A549 (cell line): ENCODE measurements around the gene RRAS2. TPM values are rescaled to one million over a fixed set of nuclear protein-coding genes. Genes with fewer than 3 reads are reported as not detected.

Experiments used
- ATAC-seq, 2 experiments: fragments of 200-7000 bp in 1 of 2; fragments of >200 bp in 1 of 2; cut with Nextera tagmentation in 1 of 2; cut with Tn5 transposase in 1 of 2; 3 replicates each; pipeline versions ENCODE4 v1.8.0 to v1.9.1; 2018 to 2020; ENCODE audit warnings: mild to moderate bottlenecking in 1 of 2, moderate library complexity in 1 of 2
- CTCF ChIA-PET: fragments of 300-600 bp; sonication (Branson Sonifier 250); formaldehyde crosslinking; extraction: SDS; loops from one replicate; lab custom pipeline; 2021; ENCODE audit warnings: antibody characterized with exemption, inconsistent platforms; lab: Yijun Ruan, JAX
- POLR2A ChIA-PET: fragments of 350-600 bp; formaldehyde crosslinking; extraction: SDS; loops from one replicate; lab custom pipeline; 2021; ENCODE audit warnings: antibody characterized with exemption, inconsistent platforms; lab: Yijun Ruan, JAX
- DNase-seq, 2 experiments: peaks; one replicate each; pipeline versions ENCODE4 v3.0.0 to v3.0.0-alpha.2; 2011 to 2016; ENCODE audit warnings: low read depth in 1 of 2, low spot score in 1 of 2
- FAIRE-seq: peaks from 2 replicates; lab custom pipeline; 2011; peaks lifted over from hg19 to GRCh38; lab: Jason Lieb, UNC
- H3K27ac ChIP-seq, 2 experiments: fragments of >200 bp; sonication (Bioruptor Twin); formaldehyde crosslinking; 3 replicates each; pipeline ENCODE4 v1.5.1; 2016 to 2017
- H3K4me1 ChIP-seq: fragments of >200 bp; sonication (Bioruptor Twin); formaldehyde crosslinking; 3 replicates; pipeline ENCODE4 v1.6.1; 2016
- H3K4me2 ChIP-seq: fragments of >200 bp; sonication (Bioruptor Twin); formaldehyde crosslinking; 3 replicates; pipeline ENCODE4 v1.6.1; 2016
- H3K4me3 ChIP-seq: fragments of >200 bp; sonication (Bioruptor Twin); formaldehyde crosslinking; 3 replicates; pipeline ENCODE4 v1.5.1; 2016
- H3K9me3 ChIP-seq: fragments of >200 bp; sonication (Bioruptor Twin); formaldehyde crosslinking; 3 replicates; pipeline ENCODE4 v1.6.1; 2016
- CBX8 ChIP-seq: fragments of 200-600 bp; sonication (generic); IDR thresholded peaks from 2 replicates; pipeline ENCODE4 v1.6.1; 2016
- CHD4 ChIP-seq: fragments of 200-600 bp; sonication (generic); IDR thresholded peaks from 2 replicates; pipeline ENCODE4 v1.6.1; 2016; ENCODE audit warnings: antibody characterized with exemption, mild to moderate bottlenecking, borderline replicate concordance
- EHF ChIP-seq: fragments of 250-450 bp; sonication (Bioruptor Pico); IDR thresholded peaks from 2 replicates; pipeline ENCODE4 v1.5.0; 2020; ENCODE audit warnings: mild to moderate bottlenecking
- EP300 ChIP-seq, 2 experiments: fragments of >200 bp; sonication (Bioruptor Twin); formaldehyde crosslinking; IDR thresholded peaks; 2 replicates in 1 of 2; 3 replicates in 1 of 2; pipeline ENCODE4 v1.6.1; 2016 to 2017
- ESRRA ChIP-seq: fragments of 150-350 bp; IDR thresholded peaks from 2 replicates; pipeline ENCODE4 v1.6.1; 2014; ENCODE audit warnings: mild to moderate bottlenecking, low read length, borderline replicate concordance
- FOSB ChIP-seq: fragments of 250-450 bp; sonication (Bioruptor Pico); IDR thresholded peaks from 2 replicates; pipeline ENCODE4 v1.5.0; 2020; ENCODE audit warnings: mild to moderate bottlenecking, moderate library complexity
- FOXS1 ChIP-seq: fragments of 250-450 bp; sonication (Bioruptor Pico); IDR thresholded peaks from 2 replicates; pipeline ENCODE4 v1.5.0; 2020; ENCODE audit warnings: mild to moderate bottlenecking, moderate library complexity
- JUNB ChIP-seq: fragments of >200 bp; sonication (Bioruptor Twin); formaldehyde crosslinking; IDR thresholded peaks from 2 replicates; pipeline ENCODE4 v1.6.1; 2016
- KDM1A ChIP-seq: fragments of 200-600 bp; sonication (generic); IDR thresholded peaks from 2 replicates; pipeline ENCODE4 v1.6.1; 2016; ENCODE audit warnings: low read depth, mild to moderate bottlenecking
- KDM5A ChIP-seq: fragments of 200-600 bp; sonication (generic); IDR thresholded peaks from 2 replicates; pipeline ENCODE4 v1.6.1; 2016; ENCODE audit warnings: antibody characterized with exemption, mild to moderate bottlenecking
- MAFK ChIP-seq: fragments of 450-650 bp; IDR thresholded peaks from 2 replicates; pipeline ENCODE4 v1.6.1; 2014; ENCODE audit not compliant: partially characterized antibody
- MYC ChIP-seq: IDR thresholded peaks from 2 replicates; pipeline ENCODE4 v1.6.1; 2012; ENCODE audit warnings: mild to moderate bottlenecking, inconsistent platforms, low read length, improper control_type of control experiment, borderline replicate concordance
- NPAS2 ChIP-seq: fragments of 250-450 bp; sonication (Bioruptor Pico); IDR thresholded peaks from 2 replicates; pipeline ENCODE4 v1.8.0; 2022; ENCODE audit warnings: mild to moderate bottlenecking, moderate library complexity, borderline replicate concordance
- POLR2AphosphoS2 ChIP-seq: conservative IDR thresholded peaks from 2 replicates; pipeline ENCODE4 v1.6.1; 2012; ENCODE audit warnings: low read length, improper control_type of control experiment, inconsistent platforms
- RAD21 ChIP-seq, 2 experiments: fragments of >200 bp in 1 of 2; sonication (Bioruptor Twin) in 1 of 2; formaldehyde crosslinking in 1 of 2; IDR thresholded peaks in 1 of 2; conservative IDR thresholded peaks in 1 of 2; 2 replicates in 1 of 2; 3 replicates in 1 of 2; pipeline ENCODE4 v1.6.1; 2012 to 2018; ENCODE audit warnings: inconsistent platforms in 1 of 2
- RNF2 ChIP-seq: fragments of 200-600 bp; sonication (generic); IDR thresholded peaks from 2 replicates; pipeline ENCODE4 v1.6.1; 2016; ENCODE audit warnings: low read depth, mild to moderate bottlenecking, antibody characterized with exemption, moderate library complexity, borderline replicate concordance
- SREBF2 ChIP-seq: fragments of 450-650 bp; IDR thresholded peaks from 2 replicates; pipeline ENCODE4 v1.6.1; 2014; ENCODE audit warnings: mild to moderate bottlenecking, moderate library complexity
- ZC3H11A ChIP-seq: fragments of 450-650 bp; IDR thresholded peaks from 2 replicates; pipeline ENCODE4 v1.6.1; 2014; ENCODE audit warnings: antibody characterized with exemption, mild to moderate bottlenecking
- ZSCAN20 ChIP-seq: fragments of 250-450 bp; sonication (Bioruptor Pico); IDR thresholded peaks from 2 replicates; pipeline ENCODE4 v1.8.0; 2022; ENCODE audit warnings: mild to moderate bottlenecking, moderate library complexity
- WGBS: methylation state at CpG from one replicate; pipeline ENCODE4 v1.1.6; 2017; ENCODE audit errors: missing lambda C conversion rate; 5-methylcytosine and 5-hydroxymethylcytosine counted together
- polyA plus RNA-seq, 4 experiments: library from polyadenylated mRNA; depleted of rRNA in 3 of 4; stranded (reverse); fragments of >200 nt; fragmentation: RNase III in 1 of 4; extraction: RNeasy Plus Mini Kit Qiagen cat#74134 plus additional on column Dnase treatment in 1 of 4; gene quantifications; 2 replicates in 3 of 4; 3 replicates in 1 of 4; pipeline ENCODE4 v1.2.3, GENCODE V29; 2011 to 2017
- TF ChIP-seq, protein P1 (sequence below): fragments of >200 bp; sonication (Bioruptor Twin); formaldehyde crosslinking; IDR thresholded peaks from 2 replicates; pipeline ENCODE4 v1.6.1; 2016
- TF ChIP-seq, protein P2 (sequence below): IDR thresholded peaks from 2 replicates; pipeline ENCODE4 v1.6.1; 2012
- TF ChIP-seq, protein P3 (sequence below): fragments of 150-350 bp; IDR thresholded peaks from 2 replicates; pipeline ENCODE4 v1.6.1; 2014; ENCODE audit warnings: low read depth, mild to moderate bottlenecking, low read length
- TF ChIP-seq, protein P4 (sequence below): fragments of >200 bp; sonication (Bioruptor Twin); formaldehyde crosslinking; IDR thresholded peaks from 3 replicates; pipeline ENCODE4 v1.5.1; 2016

The RRAS2 gene
- polyA plus RNA-seq, 2 of the 4 experiments (the other 2 are of a cell fraction) = 37.9 to 48.2 TPM

DNA sequence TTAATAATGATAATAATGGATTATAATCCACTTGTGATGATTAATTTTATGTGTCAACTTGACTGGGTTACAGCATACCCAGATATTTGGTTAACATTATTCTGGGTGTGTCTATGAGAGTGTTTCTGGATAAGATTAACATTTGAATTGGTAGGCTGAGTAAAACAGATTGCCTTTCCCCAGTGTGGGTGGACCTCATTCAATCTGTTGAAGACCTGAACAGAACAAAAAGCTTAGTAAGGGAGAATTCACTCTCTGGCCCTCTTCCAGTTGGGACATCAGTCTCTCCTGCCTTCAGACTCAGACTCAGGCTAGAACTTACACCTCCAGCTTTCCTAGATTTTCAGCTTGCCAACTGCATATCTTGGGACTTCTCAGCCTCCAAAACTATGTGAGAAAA lies 37.3 kb upstream of the RRAS2 start (continued):
- no peak for TF ChIP-seq KDM5A
- no peak for TF ChIP-seq EHF (CRISPR knock-in tag)
- no peak for TF ChIP-seq POLR2AphosphoS2
- TF ChIP-seq EP300 (IDR thresholded peaks at IDR 0.05) = no peak
- TF ChIP-seq ZSCAN20 (CRISPR knock-in tag) = no peak
- TF ChIP-seq RAD21 (conservative IDR thresholded peaks at IDR 0.05 in 1 of 2, IDR thresholded peaks at IDR 0.05 in 1 of 2) = no peak
- TF ChIP-seq, all 56 proteins: peak for 0

DNA sequence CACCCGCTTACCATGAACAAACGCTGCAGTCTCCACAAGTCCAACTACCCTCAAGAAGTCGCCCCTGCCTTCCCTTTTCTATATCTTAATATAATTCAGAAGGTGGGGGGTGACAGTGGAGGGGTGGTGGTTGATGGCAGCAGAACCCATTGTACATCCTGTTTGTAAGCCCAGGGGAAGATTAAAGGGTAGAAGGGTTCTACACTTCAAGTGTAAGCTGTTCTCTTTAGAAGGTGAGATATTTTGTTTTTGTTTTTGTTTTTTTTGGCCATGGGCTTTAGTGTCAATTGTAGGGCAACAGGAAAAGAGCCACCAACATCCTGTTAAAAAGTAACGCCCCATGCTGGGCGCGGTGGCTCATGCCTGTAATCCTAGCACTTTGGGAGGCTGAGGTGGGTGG lies 34.9 kb upstream of the RRAS2 start:
- peaks cover 11% of the 10 kb centered on the region; the same call in 2 of the 3 replicates for H3K4me1 ChIP-seq
- FAIRE-seq = no peak
- 86% methylated on average over 6 of the region's 6 CpGs for WGBS
- ChIA-PET CTCF (no interaction called here), POLR2A (no interaction called here)
- H3K4me3 ChIP-seq = no peak overlapping the region
- TF ChIP-seq ZSCAN20 (CRISPR knock-in tag) (no peak), ESRRA (no peak), JUNB (no peak), ZC3H11A (no peak), KDM1A (no peak), EP300 (IDR thresholded peaks at IDR 0.05) (no peak), CHD4 (no peak), FOXS1 (CRISPR knock-in tag) (no peak), SREBF2 (no peak), RNF2 (no peak), NPAS2 (CRISPR knock-in tag) (no peak), CBX8 (no peak), MYC (no peak), KDM5A (no peak), MAFK (no peak)
- TF ChIP-seq, protein P1, sequence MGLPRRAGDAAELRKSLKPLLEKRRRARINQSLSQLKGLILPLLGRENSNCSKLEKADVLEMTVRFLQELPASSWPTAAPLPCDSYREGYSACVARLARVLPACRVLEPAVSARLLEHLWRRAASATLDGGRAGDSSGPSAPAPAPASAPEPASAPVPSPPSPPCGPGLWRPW = no peak
- TF ChIP-seq, protein P2, sequence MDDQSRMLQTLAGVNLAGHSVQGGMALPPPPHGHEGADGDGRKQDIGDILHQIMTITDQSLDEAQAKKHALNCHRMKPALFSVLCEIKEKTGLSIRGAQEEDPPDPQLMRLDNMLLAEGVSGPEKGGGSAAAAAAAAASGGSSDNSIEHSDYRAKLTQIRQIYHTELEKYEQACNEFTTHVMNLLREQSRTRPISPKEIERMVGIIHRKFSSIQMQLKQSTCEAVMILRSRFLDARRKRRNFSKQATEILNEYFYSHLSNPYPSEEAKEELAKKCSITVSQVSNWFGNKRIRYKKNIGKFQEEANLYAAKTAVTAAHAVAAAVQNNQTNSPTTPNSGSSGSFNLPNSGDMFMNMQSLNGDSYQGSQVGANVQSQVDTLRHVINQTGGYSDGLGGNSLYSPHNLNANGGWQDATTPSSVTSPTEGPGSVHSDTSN = no peak
- TF ChIP-seq, protein P3, sequence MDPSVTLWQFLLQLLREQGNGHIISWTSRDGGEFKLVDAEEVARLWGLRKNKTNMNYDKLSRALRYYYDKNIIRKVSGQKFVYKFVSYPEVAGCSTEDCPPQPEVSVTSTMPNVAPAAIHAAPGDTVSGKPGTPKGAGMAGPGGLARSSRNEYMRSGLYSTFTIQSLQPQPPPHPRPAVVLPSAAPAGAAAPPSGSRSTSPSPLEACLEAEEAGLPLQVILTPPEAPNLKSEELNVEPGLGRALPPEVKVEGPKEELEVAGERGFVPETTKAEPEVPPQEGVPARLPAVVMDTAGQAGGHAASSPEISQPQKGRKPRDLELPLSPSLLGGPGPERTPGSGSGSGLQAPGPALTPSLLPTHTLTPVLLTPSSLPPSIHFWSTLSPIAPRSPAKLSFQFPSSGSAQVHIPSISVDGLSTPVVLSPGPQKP = no peak
- TF ChIP-seq, protein P4, sequence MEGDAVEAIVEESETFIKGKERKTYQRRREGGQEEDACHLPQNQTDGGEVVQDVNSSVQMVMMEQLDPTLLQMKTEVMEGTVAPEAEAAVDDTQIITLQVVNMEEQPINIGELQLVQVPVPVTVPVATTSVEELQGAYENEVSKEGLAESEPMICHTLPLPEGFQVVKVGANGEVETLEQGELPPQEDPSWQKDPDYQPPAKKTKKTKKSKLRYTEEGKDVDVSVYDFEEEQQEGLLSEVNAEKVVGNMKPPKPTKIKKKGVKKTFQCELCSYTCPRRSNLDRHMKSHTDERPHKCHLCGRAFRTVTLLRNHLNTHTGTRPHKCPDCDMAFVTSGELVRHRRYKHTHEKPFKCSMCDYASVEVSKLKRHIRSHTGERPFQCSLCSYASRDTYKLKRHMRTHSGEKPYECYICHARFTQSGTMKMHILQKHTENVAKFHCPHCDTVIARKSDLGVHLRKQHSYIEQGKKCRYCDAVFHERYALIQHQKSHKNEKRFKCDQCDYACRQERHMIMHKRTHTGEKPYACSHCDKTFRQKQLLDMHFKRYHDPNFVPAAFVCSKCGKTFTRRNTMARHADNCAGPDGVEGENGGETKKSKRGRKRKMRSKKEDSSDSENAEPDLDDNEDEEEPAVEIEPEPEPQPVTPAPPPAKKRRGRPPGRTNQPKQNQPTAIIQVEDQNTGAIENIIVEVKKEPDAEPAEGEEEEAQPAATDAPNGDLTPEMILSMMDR = no peak
- no peak for ATAC-seq
- H3K27ac ChIP-seq = no peak overlapping the region
- H3K9me3 ChIP-seq = no peaks in the 10 kb centered on the region
- DNase-seq = no peak
- H3K4me2 ChIP-seq = no peak overlapping the region

DNA sequence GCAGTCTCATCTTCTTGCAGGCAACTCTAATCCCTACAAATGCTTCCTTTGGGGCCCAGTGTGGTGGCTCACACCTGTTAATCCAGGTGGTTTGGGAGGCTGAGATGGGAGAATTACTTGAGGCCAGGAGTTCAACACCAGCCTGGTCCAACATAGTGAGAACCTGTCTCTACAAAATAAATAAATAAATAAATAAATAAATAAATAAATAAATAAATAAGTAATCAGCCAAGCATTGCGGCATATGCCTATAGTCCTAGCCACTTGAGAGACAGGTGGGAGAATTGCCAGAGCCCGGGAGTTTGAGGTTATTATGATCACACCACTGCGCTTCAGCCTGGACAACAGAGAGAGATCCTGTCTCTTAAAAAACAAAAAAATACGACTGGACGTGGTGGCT lies 34.1 kb upstream of the RRAS2 start:
- H3K4me1 ChIP-seq = peaks cover 11% of the 10 kb centered on the region; the same call in 2 of the 3 replicates
- CTCF ChIA-PET = no interaction called here
- H3K27ac ChIP-seq = no peak overlapping the region
- TF ChIP-seq FOSB (CRISPR knock-in tag) (no peak), ZC3H11A (peak; percentile 95)
- TF ChIP-seq, all 56 proteins: peak for 1
- Histone ChIP-seq H3K9me3 (no peaks in the 10 kb centered on the region), H3K4me3 (no peak overlapping the region), H3K4me2 (no peak overlapping the region)
- WGBS = 88% methylated on average over 5 of the region's 5 CpGs
- POLR2A ChIA-PET = no interaction called here
- DNase-seq (no peak), FAIRE-seq (no peak), ATAC-seq (no peak)
